Activated naive CD4-positive, alpha-beta T cell treated with anti-CD3 and anti-CD28 coated beads, Interleukin-2, amount 50 U/mL, for 16 hours (primary cell): ENCODE results near the gene NKX1-1.
"Not testable (repeated sequence)": the region's sequence is repeated elsewhere in the genome, so short reads cannot be mapped to it uniquely, and the experiment has no call there.

ENCODE experiments used
- DNase-seq: peaks from one replicate; pipeline ENCODE4 v3.0.0-alpha.2; 2020

Gene NKX1-1

GRCh38 chr4:1406394-1406980, at the start of gene NKX1-1:
NKX1-1 (minus strand) TSS chr4:1406442; CDS start chr4:1406442, 0 bp downstream.
- DNase-seq: no peak

- no peak for DNase-seq
Observed at GRCh38 chr4:1453731-1454130, 47.5 kb upstream of the NKX1-1 start.

- DNase-seq: no peak
Observed at GRCh38 chr4:1452431-1453051, 46.3 kb upstream of the NKX1-1 start.

- no peak for DNase-seq
Observed at GRCh38 chr4:1451752-1452122, 45.5 kb upstream of the NKX1-1 start.

- DNase-seq: peak; percentile 7
Observed at GRCh38 chr4:1451106-1451751, 45.0 kb upstream of the NKX1-1 start.

GRCh38 chr4:1449833-1450741, 43.8 kb upstream of the NKX1-1 start:
- peak; percentile 7 for DNase-seq

- peak; percentile 8 for DNase-seq
Observed at GRCh38 chr4:1449475-1449832, 43.2 kb upstream of the NKX1-1 start.

GRCh38 chr4:1448589-1449420, 42.6 kb upstream of the NKX1-1 start:
- no peak for DNase-seq

- DNase-seq: no peak
Observed at GRCh38 chr4:1447676-1448588, 41.7 kb upstream of the NKX1-1 start.

GRCh38 chr4:1446502-1447386, 40.5 kb upstream of the NKX1-1 start:
- no peak for DNase-seq

GRCh38 chr4:1445716-1446445, 39.6 kb upstream of the NKX1-1 start:
- DNase-seq: no peak

GRCh38 chr4:1443688-1444172, 37.5 kb upstream of the NKX1-1 start:
- not testable (repeated sequence) for DNase-seq

- DNase-seq: no peak
Observed at GRCh38 chr4:1427010-1427409, 20.8 kb upstream of the NKX1-1 start.

GRCh38 chr4:1421657-1422056, 15.4 kb upstream of the NKX1-1 start:
- no peak for DNase-seq

- DNase-seq: no peak
Observed at GRCh38 chr4:1419708-1420107, 13.5 kb upstream of the NKX1-1 start.

GRCh38 chr4:1418494-1419285, 12.4 kb upstream of the NKX1-1 start:
- DNase-seq: no peak

GRCh38 chr4:1417522-1418390, 11.5 kb upstream of the NKX1-1 start:
- no peak for DNase-seq

- no peak for DNase-seq
Observed at GRCh38 chr4:1416948-1417260, 10.7 kb upstream of the NKX1-1 start.
